Transverse colon (tissue), 4 donors: ENCODE data around the gene FXYD5. TPM values are rescaled to one million over a fixed set of nuclear protein-coding genes. Genes with fewer than 3 reads are reported as not detected.
"Not testable (repeated sequence)": the region's sequence is repeated elsewhere in the genome, so short reads cannot be mapped to it uniquely, and the experiment has no call there.

ENCODE experiments used
- DNase-seq: peaks from one replicate; pipeline ENCODE4 v3.0.0-alpha.2; 2019
- H3K27ac ChIP-seq, 4 donors: fragments of 200-600 bp; sonication (generic); 2 replicates each; pipeline ENCODE4 v1.5.1; 2016 to 2018; ENCODE audit warnings: inconsistent platforms in 4 of 4
- H3K27me3 ChIP-seq: fragments of 200-600 bp; sonication (generic); 2 replicates; pipeline ENCODE4 v1.5.1; 2017; ENCODE audit warnings: inconsistent platforms
- H3K36me3 ChIP-seq, 4 donors: fragments of 200-600 bp; sonication (generic); 2 replicates each; pipeline ENCODE4 v1.5.1; 2017 to 2019; ENCODE audit warnings: inconsistent platforms in 4 of 4
- H3K4me1 ChIP-seq, 4 donors: fragments of 200-600 bp; sonication (generic); 2 replicates each; pipeline ENCODE4 v1.5.1; 2017 to 2020; ENCODE audit warnings: inconsistent platforms in 4 of 4
- H3K4me3 ChIP-seq, 4 donors: fragments of 200-600 bp; sonication (generic); 1 replicate in 1 of 4; 2 replicates in 3 of 4; pipeline versions ENCODE4 v1.5.1 to v1.6.1; 2017 to 2019; ENCODE audit warnings: inconsistent platforms in 4 of 4
- H3K9me3 ChIP-seq, 2 donors: fragments of 200-600 bp; sonication (generic); 2 replicates each; pipeline ENCODE4 v1.5.1; 2017 to 2019; ENCODE audit warnings: inconsistent platforms in 2 of 2
- CTCF ChIP-seq, 5 experiments: fragments of 200-600 bp in 3 of 5; fragments of 450-650 bp in 2 of 5; sonication (generic) in 3 of 5; IDR thresholded peaks; 1 replicate in 2 of 5; 2 replicates in 3 of 5; pipeline ENCODE4 v1.5.1; 2016 to 2017; ENCODE audit warnings: antibody characterized with exemption in 5 of 5, inconsistent platforms in 3 of 5, mild to moderate bottlenecking in 2 of 5, moderate library complexity in 1 of 5
- EP300 ChIP-seq: sonication (generic); formaldehyde crosslinking; IDR thresholded peaks from one replicate; pipeline ENCODE4 v1.6.1; 2017; ENCODE audit warnings: antibody characterized with exemption, low read depth
- POLR2A ChIP-seq: fragments of 450-650 bp; IDR thresholded peaks from one replicate; pipeline ENCODE4 v1.6.1; 2016; ENCODE audit warnings: antibody characterized with exemption, mild to moderate bottlenecking, moderate library complexity
- POLR2AphosphoS5 ChIP-seq, 3 donors: sonication (generic); formaldehyde crosslinking; IDR thresholded peaks; one replicate each; pipeline ENCODE4 v1.6.1; 2016; ENCODE audit warnings: antibody characterized with exemption in 3 of 3
- WGBS, 2 donors: methylation state at CpG; one replicate each; pipeline ENCODE4 v1.1.5; 2018; ENCODE audit warnings: low coverage in 1 of 2; 5-methylcytosine and 5-hydroxymethylcytosine counted together
- in situ Hi-C, 4 donors: fragments of 200-750 bp; cut with MboI; loops; one replicate each; pipeline versions ENCODE4 v1.15.0 to v1.15.1; 2017; ENCODE audit warnings: low sequenced_read_pairs in 3 of 4, low pct_ligation_motif_present in 1 of 4, low pct_unique_long_range_greater_than_20kb in 1 of 4
- intact Hi-C: fragments of 100-400 bp; cut with DNase I; formaldehyde crosslinking; loops from one replicate; pipeline ENCODE4 v1.15.1; 2023; ENCODE audit warnings: low total_unique reads
- total RNA-seq, 4 donors: library from RNA; depleted of rRNA; stranded (reverse); fragments of >200 nt; gene quantifications; one replicate each; pipeline ENCODE4 v1.1.0, GENCODE V29; 2016

FXYD5 gene
- total RNA-seq, 4 donors from 2014 or later, result 2.0 to 57.2 (median 15.1) TPM

GRCh38 chr19:35129724-35130274, 24.7 kb upstream of the FXYD5 start:
- TF ChIP-seq POLR2A (peak; percentile 63), EP300 (peak; percentile 99), POLR2AphosphoS5 (IDR thresholded peaks at IDR 0.05) (peak in 2 of 3 donors; percentile 74 to 83)
- intact Hi-C loops, H3K4me3 ChIP-seq, H3K9me3 ChIP-seq, H3K27me3 ChIP-seq, H3K36me3 ChIP-seq, in situ Hi-C loops: not testable (repeated sequence)
- Histone ChIP-seq H3K27ac (peak overlapping the region; percentile 84 to 92 (median 89)), H3K4me1 (peaks cover 20 to 65% (median 44%) of the 10 kb centered on the region in 4 donors)
- peak; percentile 67 for DNase-seq
- 27 to 34% methylated on average over 3 to 14 of the region's 14 CpGs for WGBS, 2 donors

GRCh38 chr19:35130761-35131720, 23.5 kb upstream of the FXYD5 start:
- 52 to 64% methylated on average over 7 to 21 of the region's 31 CpGs for WGBS, 2 donors
- Histone ChIP-seq H3K36me3 (no peaks in the 10 kb centered on the region), H3K27ac (peak overlapping the region; percentile 84 to 92 (median 89)), H3K4me1 (peaks cover 20 to 58% (median 42%) of the 10 kb centered on the region in 4 donors), H3K9me3 (no peaks in the 10 kb centered on the region), H3K4me3 (no peak overlapping the region), H3K27me3 (no peaks in the 10 kb centered on the region)
- in situ Hi-C loops, result no loop called here
- intact Hi-C loops, result no loop called here
- no peak for TF ChIP-seq CTCF (IDR thresholded peaks at IDR 0.05)
- peak; percentile 22 for TF ChIP-seq POLR2A
- peak in 2 of 3 donors; percentile 77 to 78 for TF ChIP-seq POLR2AphosphoS5 (IDR thresholded peaks at IDR 0.05)
- peak; percentile 97 for TF ChIP-seq EP300
- peak; percentile 90 for DNase-seq

GRCh38 chr19:35132254-35132653, 22.3 kb upstream of the FXYD5 start:
- in situ Hi-C loops, result no loop called here
- Histone ChIP-seq H3K27ac (peak overlapping the region in 1 of 4 donors; percentile 92), H3K9me3 (no peaks in the 10 kb centered on the region), H3K4me3 (no peak overlapping the region), H3K36me3 (no peaks in the 10 kb centered on the region), H3K4me1 (peaks cover 23 to 58% (median 41%) of the 10 kb centered on the region in 4 donors), H3K27me3 (no peaks in the 10 kb centered on the region)
- no peak for DNase-seq
- intact Hi-C loops, result no loop called here
- TF ChIP-seq POLR2A, result no peak
- no peak for TF ChIP-seq EP300
- TF ChIP-seq POLR2AphosphoS5 (IDR thresholded peaks at IDR 0.05), result no peak
- no peak for TF ChIP-seq CTCF (IDR thresholded peaks at IDR 0.05)

- Histone ChIP-seq H3K4me3 (no peak overlapping the region), H3K9me3 (no peaks in the 10 kb centered on the region), H3K27ac (peak overlapping the region; percentile 55 to 91 (median 76)), H3K36me3 (no peaks in the 10 kb centered on the region), H3K27me3 (no peaks in the 10 kb centered on the region), H3K4me1 (peaks cover 21 to 57% (median 37%) of the 10 kb centered on the region in 4 donors)
- 78% methylated on average over 11 of the region's 11 CpGs; no CpG with 5 or more reads in 1 of the 2 donors for WGBS, 2 donors
- no peak for DNase-seq
- TF ChIP-seq EP300 (no peak), POLR2A (no peak), CTCF (IDR thresholded peaks at IDR 0.05) (no peak), POLR2AphosphoS5 (IDR thresholded peaks at IDR 0.05) (no peak)
- in situ Hi-C loops (no loop called here), intact Hi-C loops (no loop called here)
These were observed 20.7 kb upstream of the FXYD5 start for GRCh38 chr19:35133826-35134225.
